MCF 10A (cell line): ENCODE measurements around the gene TMEM130. TPM values are rescaled to one million over a fixed set of nuclear protein-coding genes. Genes with fewer than 3 reads are reported as not detected.

Source experiments
- BruUV-seq: library from RNA; stranded (reverse); fragments of 400-500 nt; replicated peaks from 2 replicates; lab custom pipeline; 2021; lab: Mats Ljungman, UMichigan
- CTCF ChIA-PET: fragments of 300-600 bp; sonication (Branson Sonifier 250); formaldehyde crosslinking; extraction: SDS; loops from one replicate; lab custom pipeline; 2021; ENCODE audit warnings: antibody characterized with exemption, inconsistent platforms; lab: Yijun Ruan, JAX
- POLR2A ChIA-PET: fragments of 300-600, 350-650 bp; sonication (Branson Sonifier 250); formaldehyde crosslinking; extraction: SDS; loops from one replicate; lab custom pipeline; 2020; ENCODE audit warnings: antibody characterized with exemption, inconsistent platforms; lab: Yijun Ruan, JAX
- DNase-seq: peaks from one replicate; pipeline ENCODE4 v3.0.0-alpha.2; 2018; ENCODE audit not compliant: unreplicated experiment
- H3K27ac Mint-ChIP-seq: one replicate; pipeline ENCODE4 v1.8.0; 2022; ENCODE audit warnings: mild to moderate bottlenecking, low read depth, mixed read lengths; ENCODE audit not compliant: unreplicated experiment
- H3K27me3 Mint-ChIP-seq: one replicate; pipeline ENCODE4 v1.8.0; 2022; ENCODE audit warnings: mixed read lengths; ENCODE audit not compliant: insufficient read depth, unreplicated experiment
- H3K36me3 Mint-ChIP-seq: one replicate; pipeline ENCODE4 v1.8.0; 2022; ENCODE audit warnings: mild to moderate bottlenecking, moderate library complexity, mixed read lengths; ENCODE audit not compliant: insufficient read depth, unreplicated experiment
- H3K4me1 Mint-ChIP-seq: one replicate; pipeline ENCODE4 v1.8.0; 2022; ENCODE audit warnings: mixed read lengths; ENCODE audit not compliant: insufficient read depth, unreplicated experiment
- H3K4me3 Mint-ChIP-seq: one replicate; pipeline ENCODE4 v1.8.0; 2022; ENCODE audit warnings: mild to moderate bottlenecking, moderate library complexity, mixed read lengths; ENCODE audit not compliant: unreplicated experiment
- H3K9me3 Mint-ChIP-seq: one replicate; pipeline ENCODE4 v1.8.0; 2022; ENCODE audit warnings: mixed read lengths; ENCODE audit not compliant: unreplicated experiment
- intact Hi-C: fragments of 100-400 bp; cut with micrococcal nuclease; formaldehyde crosslinking; loops from 2 replicates; pipeline ENCODE4 v1.14.1; 2022
- total RNA-seq: library from RNA; stranded (reverse); gene quantifications from 2 replicates; pipeline ENCODE4 v1.2.3, GENCODE V29; 2022
- TF ChIP-seq, protein P1 (sequence below): fragments of 200-600 bp; IDR thresholded peaks from one replicate; pipeline ENCODE4 v1.8.0; 2022; ENCODE audit warnings: antibody characterized with exemption, mild to moderate bottlenecking; ENCODE audit not compliant: unreplicated experiment

Gene TMEM130
- total RNA-seq, 1 experiment from 2014 or later: not detected

DNA sequence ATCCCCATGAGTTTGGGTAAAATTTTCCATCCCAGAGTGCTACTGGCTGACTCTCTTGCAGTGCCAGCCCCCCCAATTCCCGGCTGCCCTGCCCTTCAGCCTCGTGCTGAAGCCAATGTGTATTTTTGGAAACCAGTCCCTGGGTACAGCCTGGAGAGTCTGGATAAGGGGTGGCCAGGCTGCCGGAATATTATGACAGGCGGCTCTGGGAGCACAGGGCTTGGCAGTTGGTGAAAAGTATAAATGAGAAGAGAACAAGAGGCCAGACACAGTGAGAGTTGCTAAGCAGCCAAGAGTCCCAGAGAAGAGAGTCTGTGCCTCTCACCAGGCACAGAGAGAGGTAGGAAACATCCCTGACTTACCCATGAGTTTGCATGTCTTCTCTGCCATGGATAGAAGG lies 53.6 kb downstream of the TMEM130 start:
- Mint-ChIP-seq H3K27me3 (peaks cover 16% of the 10 kb centered on the region), H3K4me1 (no peaks in the 10 kb centered on the region), H3K36me3 (no peaks in the 10 kb centered on the region), H3K4me3 (no peak overlapping the region), H3K27ac (no peak overlapping the region), H3K9me3 (no peaks in the 10 kb centered on the region)
- BruUV-seq: no TSS peak
- intact Hi-C loops: no loop called here
- no peak for DNase-seq
- TF ChIP-seq, protein P1, sequence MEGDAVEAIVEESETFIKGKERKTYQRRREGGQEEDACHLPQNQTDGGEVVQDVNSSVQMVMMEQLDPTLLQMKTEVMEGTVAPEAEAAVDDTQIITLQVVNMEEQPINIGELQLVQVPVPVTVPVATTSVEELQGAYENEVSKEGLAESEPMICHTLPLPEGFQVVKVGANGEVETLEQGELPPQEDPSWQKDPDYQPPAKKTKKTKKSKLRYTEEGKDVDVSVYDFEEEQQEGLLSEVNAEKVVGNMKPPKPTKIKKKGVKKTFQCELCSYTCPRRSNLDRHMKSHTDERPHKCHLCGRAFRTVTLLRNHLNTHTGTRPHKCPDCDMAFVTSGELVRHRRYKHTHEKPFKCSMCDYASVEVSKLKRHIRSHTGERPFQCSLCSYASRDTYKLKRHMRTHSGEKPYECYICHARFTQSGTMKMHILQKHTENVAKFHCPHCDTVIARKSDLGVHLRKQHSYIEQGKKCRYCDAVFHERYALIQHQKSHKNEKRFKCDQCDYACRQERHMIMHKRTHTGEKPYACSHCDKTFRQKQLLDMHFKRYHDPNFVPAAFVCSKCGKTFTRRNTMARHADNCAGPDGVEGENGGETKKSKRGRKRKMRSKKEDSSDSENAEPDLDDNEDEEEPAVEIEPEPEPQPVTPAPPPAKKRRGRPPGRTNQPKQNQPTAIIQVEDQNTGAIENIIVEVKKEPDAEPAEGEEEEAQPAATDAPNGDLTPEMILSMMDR: no peak
- CTCF ChIA-PET: interaction anchor here (1.0 kb wide), 1 partner anchor 383 kb away, joined by 6 read pairs; no protein-coding TSS in a partner anchor
- POLR2A ChIA-PET: no interaction called here

DNA sequence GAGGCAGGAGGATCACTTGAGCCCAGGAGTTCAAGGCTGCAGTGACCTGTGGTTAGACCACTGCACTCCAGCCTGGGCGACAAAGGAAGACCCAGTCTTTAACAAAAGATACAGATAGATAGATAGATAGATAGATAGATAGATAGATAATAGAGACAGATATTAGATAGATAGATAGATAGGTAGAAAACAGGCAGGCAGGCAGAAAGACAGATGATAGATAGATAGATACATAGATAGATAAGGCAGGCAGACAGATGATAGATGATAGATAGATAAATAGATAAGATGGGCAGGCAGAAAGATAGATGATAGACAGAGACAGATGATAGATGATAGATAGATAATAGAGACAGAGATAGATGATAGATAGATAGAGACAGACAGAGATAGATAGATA lies 54.5 kb downstream of the TMEM130 start:
- Mint-ChIP-seq H3K27me3 (peaks cover 16% of the 10 kb centered on the region), H3K4me3 (no peak overlapping the region), H3K27ac (no peak overlapping the region), H3K9me3 (no peaks in the 10 kb centered on the region), H3K4me1 (no peaks in the 10 kb centered on the region), H3K36me3 (no peaks in the 10 kb centered on the region)
- ChIA-PET CTCF (interaction anchor here (0.7 kb wide), 1 partner anchor 240 kb away, joined by 3 read pairs; no protein-coding TSS in a partner anchor), POLR2A (no interaction called here)
- intact Hi-C loops: no loop called here
- TF ChIP-seq, protein P1: no peak
- BruUV-seq: no TSS peak
- DNase-seq: no peak

- POLR2A ChIA-PET: no interaction called here
- H3K27ac Mint-ChIP-seq: no peak overlapping the region
- no TSS peak for BruUV-seq
- no peak overlapping the region for H3K4me3 Mint-ChIP-seq
- no peak for DNase-seq
- no peaks in the 10 kb centered on the region for H3K4me1 Mint-ChIP-seq
- TF ChIP-seq, protein P1: no peak
- H3K27me3 Mint-ChIP-seq: peaks cover 16% of the 10 kb centered on the region
- H3K9me3 Mint-ChIP-seq: no peaks in the 10 kb centered on the region
- no peaks in the 10 kb centered on the region for H3K36me3 Mint-ChIP-seq
- intact Hi-C loops: no loop called here
- CTCF ChIA-PET: no interaction called here
Observed at GRCh38 chr7:98811299-98811698, 58.5 kb downstream of the TMEM130 start.

- DNase-seq: no peak
- Mint-ChIP-seq H3K4me3 (no peak overlapping the region), H3K9me3 (no peaks in the 10 kb centered on the region), H3K27ac (no peak overlapping the region), H3K4me1 (no peaks in the 10 kb centered on the region), H3K27me3 (peaks cover 8% of the 10 kb centered on the region), H3K36me3 (no peaks in the 10 kb centered on the region)
- TF ChIP-seq, protein P1: no peak
- ChIA-PET POLR2A (no interaction called here), CTCF (interaction anchor here (0.7 kb wide), 1 partner anchor 64 kb away, joined by 3 read pairs; no protein-coding TSS in a partner anchor)
- no TSS peak for BruUV-seq
- intact Hi-C loops: no loop called here
Observed at GRCh38 chr7:98810153-98810802, 59.5 kb downstream of the TMEM130 start.
